ENCODE measurements around the gene CHRM2. TPM values are rescaled to one million over a fixed set of nuclear protein-coding genes. Genes with fewer than 3 reads are reported as not detected.
A peak's percentile ranks its signal among the peaks of the same experiment; 100 is the strongest.

The CHRM2 gene
- total and polyA plus RNA-seq, 9 donors: 0.05 to 0.69 (median 0.42) TPM; not detected in 2

DNA sequence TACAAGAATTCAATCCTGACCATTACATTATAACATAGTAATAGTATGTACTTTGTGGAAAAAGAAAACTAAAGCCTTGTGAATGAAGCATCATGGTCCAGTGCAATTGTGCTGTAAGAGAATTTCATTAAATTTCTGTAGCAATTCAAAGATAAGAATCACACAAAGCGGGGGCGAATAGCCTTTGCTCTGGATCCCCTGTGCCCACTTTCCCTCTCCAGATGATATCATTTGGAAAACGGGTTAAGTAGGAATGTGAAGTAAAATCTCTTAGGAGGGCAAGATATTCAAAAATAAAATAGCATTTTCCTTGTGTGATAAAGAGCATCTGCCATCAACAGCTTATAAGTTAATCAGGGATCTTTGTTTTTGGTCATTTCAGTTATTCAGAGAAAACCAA lies 177.1 kb downstream of the CHRM2 start:
- intact Hi-C loops (cut with DNase I): no loop called here
- 79 to 88% (median 87%) methylated on average over 3 of the region's 3 CpGs for WGBS, 3 donors
- Histone ChIP-seq H3K27ac (no peak overlapping the region), H3K9me3 (no peaks in the 10 kb centered on the region), H3K27me3 (no peaks in the 10 kb centered on the region), H3K36me3 (no peaks in the 10 kb centered on the region), H3K4me3 (no peak overlapping the region), H3K4me1 (ENCODE audit: insufficient read depth) (peaks cover 3% of the 10 kb centered on the region)
- TF ChIP-seq POLR2A (IDR thresholded peaks at IDR 0.05) (no peak), EP300 (IDR thresholded peaks at IDR 0.05) (no peak), CTCF (IDR thresholded peaks at IDR 0.05) (no peak)
- DNase-seq: no peak

- H3K27me3 ChIP-seq: no peaks in the 10 kb centered on the region
- no peak overlapping the region for H3K27ac ChIP-seq
- H3K4me3 ChIP-seq: no peak overlapping the region
- no peaks in the 10 kb centered on the region for H3K9me3 ChIP-seq
- no peak for TF ChIP-seq CTCF (IDR thresholded peaks at IDR 0.05)
- TF ChIP-seq POLR2A (IDR thresholded peaks at IDR 0.05): no peak
- no peak for TF ChIP-seq EP300 (IDR thresholded peaks at IDR 0.05)
- no peaks in the 10 kb centered on the region for H3K36me3 ChIP-seq
- no peak for DNase-seq
- intact Hi-C loops (cut with DNase I): no loop called here
- no peaks in the 10 kb centered on the region for H3K4me1 ChIP-seq (ENCODE audit: insufficient read depth)
- 74 to 78% (median 74%) methylated on average over 8 of the region's 8 CpGs for WGBS, 3 donors
Observed at GRCh38 chr7:137069249-137069963, 201.0 kb downstream of the CHRM2 start.

MicroRNA genes within 50 kb of the gene (microRNA counts, 767-probe panel; counts per million panel counts)
- microRNA hsa-miR-490-3p (530 counts per million, percentile 78 among the panel's probes with 10 or more counts), microRNA hsa-miR-490-5p (530 counts per million, percentile 78 among the panel's probes with 10 or more counts)

Small RNAs within 50 kb of the gene (microRNA-seq; reads per million reads assigned to microRNA genes)
- 0.36 to 0.63 (median 0.38) reads per million in 3 donors for gene MIR490

Small RNAs within 50 kb of the gene (small RNA-seq; reads per million reads assigned to genes)
- not detected for gene KRT8P51
- gene MIR490: not detected
